MM.1S (cell line): Measurements from ENCODE around the gene THOC1.

Source experiments
- DNase-seq: peaks from one replicate; pipeline ENCODE4 v3.0.0-alpha.2; 2015
- H2AFZ ChIP-seq: fragments of 300-600 bp; sonication (generic); 2 replicates; pipeline ENCODE4 v1.6.0; 2016; ENCODE audit warnings: antibody characterized with exemption, low read length
- H3F3A ChIP-seq: fragments of 300-600 bp; sonication (generic); 2 replicates; pipeline ENCODE4 v1.6.1; 2016; ENCODE audit warnings: mild to moderate bottlenecking, antibody characterized with exemption, low read length, moderate library complexity, mixed read lengths; ENCODE audit not compliant: insufficient read depth
- H3K27ac ChIP-seq: fragments of 300-600 bp; sonication (generic); 2 replicates; pipeline ENCODE4 v1.5.1; 2016; ENCODE audit warnings: mild to moderate bottlenecking, low read length
- H3K27me3 ChIP-seq: fragments of 300-600 bp; sonication (generic); replicated peaks from 2 replicates; pipeline ENCODE4 v1.6.0; 2016; ENCODE audit warnings: low read length; ENCODE audit not compliant: insufficient read depth
- H3K36me3 ChIP-seq: fragments of 300-600 bp; sonication (generic); replicated peaks from 2 replicates; pipeline ENCODE4 v1.6.1; 2016; ENCODE audit warnings: mild to moderate bottlenecking, low read length, mixed read lengths; ENCODE audit not compliant: insufficient read depth
- H3K4me1 ChIP-seq: fragments of 300-600 bp; sonication (generic); 2 replicates; pipeline ENCODE4 v1.6.1; 2016; ENCODE audit warnings: low read length, mixed read lengths
- H3K4me2 ChIP-seq: fragments of 300-600 bp; sonication (generic); 2 replicates; pipeline ENCODE4 v1.6.0; 2016; ENCODE audit warnings: low read depth, low read length
- H3K4me3 ChIP-seq: fragments of 300-600 bp; sonication (generic); 2 replicates; pipeline ENCODE4 v1.5.1; 2016; ENCODE audit warnings: low read length, mixed read lengths
- H3K79me2 ChIP-seq: fragments of 300-600 bp; sonication (generic); 2 replicates; pipeline ENCODE4 v1.6.1; 2016; ENCODE audit warnings: mixed run types, low read length, mixed read lengths
- H3K9ac ChIP-seq: fragments of 300-600 bp; sonication (generic); 2 replicates; pipeline ENCODE4 v1.6.1; 2016; ENCODE audit warnings: low read length, mixed read lengths
- H3K9me2 ChIP-seq: fragments of 300-600 bp; sonication (generic); replicated peaks from 2 replicates; pipeline ENCODE4 v1.6.1; 2016; ENCODE audit warnings: mild to moderate bottlenecking, low read length, mixed read lengths; ENCODE audit not compliant: insufficient read depth
- H3K9me3 ChIP-seq: fragments of 300-600 bp; sonication (generic); replicated peaks from 2 replicates; pipeline ENCODE4 v1.6.1; 2016; ENCODE audit warnings: mild to moderate bottlenecking, low read length, mixed read lengths; ENCODE audit not compliant: insufficient read depth
- H4K20me1 ChIP-seq: fragments of 300-600 bp; sonication (generic); 2 replicates; pipeline ENCODE4 v1.6.1; 2016; ENCODE audit warnings: mild to moderate bottlenecking, low read length, moderate library complexity, mixed read lengths; ENCODE audit not compliant: insufficient read depth
- EZH2 ChIP-seq: fragments of 300-600 bp; sonication (generic); optimal IDR thresholded peaks from 2 replicates; pipeline ENCODE3; 2017; ENCODE audit warnings: low read depth, mild to moderate bottlenecking, antibody characterized with exemption, low read length, mixed read lengths
- EZH2phosphoT487 ChIP-seq: fragments of 300-600 bp; sonication (generic); IDR thresholded peaks from 2 replicates; pipeline ENCODE4 v1.6.1; 2018; ENCODE audit warnings: antibody characterized with exemption, low read length
- TF ChIP-seq, protein P1 (sequence below): fragments of 300-600 bp; sonication (generic); IDR thresholded peaks from 2 replicates; pipeline ENCODE4 v1.5.1; 2016; ENCODE audit warnings: antibody characterized with exemption, low read length, mixed read lengths

THOC1 gene

DNA sequence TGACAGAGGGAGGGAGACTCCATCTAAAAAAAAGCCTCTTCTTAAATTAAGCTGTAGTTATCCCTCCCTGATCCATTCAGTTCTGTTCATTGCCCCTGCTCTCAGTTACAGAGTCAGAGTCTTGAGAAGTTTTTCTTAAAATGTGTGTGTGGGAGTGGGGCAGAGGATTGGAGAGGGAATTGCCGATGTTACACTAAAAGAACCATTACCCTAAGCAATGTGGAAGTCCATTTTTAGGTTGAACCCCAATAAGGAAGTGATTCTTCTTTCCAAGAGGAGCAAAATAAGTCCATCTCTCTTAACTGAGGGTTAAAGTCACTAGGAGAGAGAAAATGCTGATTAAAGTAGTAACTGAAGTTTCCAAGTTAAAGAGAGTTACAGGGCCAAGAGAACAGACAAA lies 21.2 kb upstream of the THOC1 start:
- Histone ChIP-seq H3K27me3 (no peaks in the 10 kb centered on the region), H3K27ac (no peak overlapping the region), H3K79me2 (no peaks in the 10 kb centered on the region), H4K20me1 (no peaks in the 10 kb centered on the region), H3K36me3 (no peaks in the 10 kb centered on the region), H3K9me3 (no peaks in the 10 kb centered on the region), H2AFZ (no peak overlapping the region), H3K4me3 (no peak overlapping the region), H3F3A (no peaks in the 10 kb centered on the region), H3K4me2 (no peak overlapping the region), H3K4me1 (no peaks in the 10 kb centered on the region), H3K9ac (no peak overlapping the region), H3K9me2 (no peaks in the 10 kb centered on the region)
- DNase-seq, result no peak
- TF ChIP-seq, protein P1, sequence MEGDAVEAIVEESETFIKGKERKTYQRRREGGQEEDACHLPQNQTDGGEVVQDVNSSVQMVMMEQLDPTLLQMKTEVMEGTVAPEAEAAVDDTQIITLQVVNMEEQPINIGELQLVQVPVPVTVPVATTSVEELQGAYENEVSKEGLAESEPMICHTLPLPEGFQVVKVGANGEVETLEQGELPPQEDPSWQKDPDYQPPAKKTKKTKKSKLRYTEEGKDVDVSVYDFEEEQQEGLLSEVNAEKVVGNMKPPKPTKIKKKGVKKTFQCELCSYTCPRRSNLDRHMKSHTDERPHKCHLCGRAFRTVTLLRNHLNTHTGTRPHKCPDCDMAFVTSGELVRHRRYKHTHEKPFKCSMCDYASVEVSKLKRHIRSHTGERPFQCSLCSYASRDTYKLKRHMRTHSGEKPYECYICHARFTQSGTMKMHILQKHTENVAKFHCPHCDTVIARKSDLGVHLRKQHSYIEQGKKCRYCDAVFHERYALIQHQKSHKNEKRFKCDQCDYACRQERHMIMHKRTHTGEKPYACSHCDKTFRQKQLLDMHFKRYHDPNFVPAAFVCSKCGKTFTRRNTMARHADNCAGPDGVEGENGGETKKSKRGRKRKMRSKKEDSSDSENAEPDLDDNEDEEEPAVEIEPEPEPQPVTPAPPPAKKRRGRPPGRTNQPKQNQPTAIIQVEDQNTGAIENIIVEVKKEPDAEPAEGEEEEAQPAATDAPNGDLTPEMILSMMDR, result no peak
- TF ChIP-seq EZH2phosphoT487, result no peak
- TF ChIP-seq EZH2, result no peak

DNA sequence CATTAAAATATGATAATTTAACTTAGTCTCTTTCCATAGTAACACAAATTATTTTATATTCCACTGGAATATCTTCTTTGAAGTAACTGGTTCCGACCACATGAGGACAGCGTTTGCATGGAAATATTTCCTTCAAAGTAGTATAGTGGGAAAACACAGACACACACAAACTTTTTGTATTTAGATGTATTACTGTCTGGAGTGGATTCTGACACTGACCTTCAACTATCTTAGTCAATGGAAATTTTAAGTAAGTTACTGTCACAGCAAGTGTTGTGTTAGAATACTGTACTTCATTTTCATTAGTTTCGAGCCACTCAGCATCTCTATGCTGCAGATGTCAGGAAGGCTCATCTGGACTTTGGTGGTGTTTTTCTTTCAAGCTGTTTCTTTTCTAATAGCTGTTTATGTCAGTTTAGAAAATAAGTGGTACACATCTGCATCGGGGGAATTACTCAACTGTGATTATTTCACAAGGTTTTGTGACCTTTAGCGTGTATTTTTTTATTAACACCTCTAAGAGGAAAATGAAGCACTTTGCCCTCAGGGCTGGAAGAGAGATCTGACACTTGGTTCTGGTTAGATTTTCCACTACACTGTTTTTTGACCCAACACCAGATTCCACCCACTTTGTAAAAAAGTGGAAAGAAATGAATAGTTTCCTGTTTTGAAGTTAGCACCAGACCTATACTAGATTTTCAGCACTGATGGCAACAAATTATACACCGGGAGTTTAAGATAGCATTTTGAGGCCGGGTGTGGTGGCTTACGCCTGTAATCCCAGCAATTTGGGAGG lies 18.9 kb upstream of the THOC1 start:
- no peaks in the 10 kb centered on the region for H3K36me3 ChIP-seq
- H3K27ac ChIP-seq, result no peak overlapping the region
- no peaks in the 10 kb centered on the region for H4K20me1 ChIP-seq
- no peaks in the 10 kb centered on the region for H3K27me3 ChIP-seq
- no peak for TF ChIP-seq EZH2
- TF ChIP-seq, protein P1, result peak; percentile 31
- no peak overlapping the region for H3K4me3 ChIP-seq
- peak; percentile 25 for DNase-seq
- no peaks in the 10 kb centered on the region for H3F3A ChIP-seq
- no peak overlapping the region for H3K9ac ChIP-seq
- H3K9me3 ChIP-seq, result no peaks in the 10 kb centered on the region
- H2AFZ ChIP-seq, result no peak overlapping the region
- H3K9me2 ChIP-seq, result no peaks in the 10 kb centered on the region
- H3K79me2 ChIP-seq, result no peaks in the 10 kb centered on the region
- no peaks in the 10 kb centered on the region for H3K4me1 ChIP-seq
- H3K4me2 ChIP-seq, result no peak overlapping the region

DNA sequence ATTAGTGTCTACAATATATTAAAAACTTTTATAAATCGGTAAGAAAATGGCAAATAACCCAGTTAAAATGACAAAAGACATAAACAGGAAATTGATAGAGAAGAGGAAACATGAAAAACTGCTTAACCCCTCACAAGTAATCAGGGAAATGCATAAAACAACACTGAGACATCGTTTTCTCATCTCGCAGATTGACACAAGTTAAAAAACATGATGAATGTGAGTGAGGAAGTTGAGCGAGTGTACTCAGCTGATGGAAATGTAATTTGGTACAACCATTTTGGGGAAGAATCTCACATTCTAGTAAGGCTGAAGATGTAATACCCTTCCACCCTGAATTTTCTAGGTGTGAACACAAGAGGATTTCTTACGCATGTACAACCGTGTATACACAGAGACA lies 18.0 kb upstream of the THOC1 start:
- Histone ChIP-seq H3K36me3 (no peaks in the 10 kb centered on the region), H3K4me2 (no peak overlapping the region), H4K20me1 (no peaks in the 10 kb centered on the region), H3K9me2 (no peaks in the 10 kb centered on the region), H3K9me3 (no peaks in the 10 kb centered on the region), H3F3A (no peaks in the 10 kb centered on the region), H3K27me3 (no peaks in the 10 kb centered on the region), H3K27ac (no peak overlapping the region), H2AFZ (no peak overlapping the region), H3K4me1 (no peaks in the 10 kb centered on the region), H3K4me3 (no peak overlapping the region), H3K79me2 (no peaks in the 10 kb centered on the region), H3K9ac (no peak overlapping the region)
- no peak for TF ChIP-seq EZH2
- no peak for DNase-seq

DNA sequence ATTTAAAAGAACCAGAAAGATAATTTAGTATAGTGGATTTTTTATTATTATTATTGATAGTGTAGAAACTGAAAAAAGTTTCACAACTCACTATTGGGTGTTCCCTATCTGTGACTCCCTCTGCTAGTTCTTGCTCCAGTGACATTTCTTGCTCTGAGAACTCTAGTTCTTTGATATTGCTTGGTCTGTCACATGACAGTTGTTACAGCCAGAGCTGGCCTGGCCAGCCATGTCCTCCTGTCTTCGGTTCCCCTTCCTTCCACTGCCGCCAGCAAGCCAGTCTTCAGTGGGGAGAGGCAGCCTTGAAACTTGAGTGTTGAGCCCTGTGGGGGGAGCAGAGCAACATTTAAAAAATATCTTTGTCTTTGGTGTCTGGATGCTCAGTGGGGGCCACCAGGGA lies 7.6 kb upstream of the THOC1 start:
- Histone ChIP-seq H4K20me1 (no peaks in the 10 kb centered on the region), H3K4me1 (no peaks in the 10 kb centered on the region), H2AFZ (no peak overlapping the region), H3K79me2 (no peaks in the 10 kb centered on the region), H3K9ac (no peak overlapping the region), H3K4me2 (no peak overlapping the region), H3K9me3 (no peaks in the 10 kb centered on the region), H3K27me3 (no peaks in the 10 kb centered on the region), H3K9me2 (no peaks in the 10 kb centered on the region), H3K27ac (no peak overlapping the region), H3K4me3 (no peak overlapping the region), H3F3A (no peaks in the 10 kb centered on the region), H3K36me3 (no peaks in the 10 kb centered on the region)
- no peak for DNase-seq
- TF ChIP-seq, protein P1, result no peak
- TF ChIP-seq EZH2 (no peak), EZH2phosphoT487 (no peak)
